ENCODE data around the gene COG1. TPM values are rescaled to one million over a fixed set of nuclear protein-coding genes. Genes with fewer than 3 reads are reported as not detected.
A peak's percentile ranks its signal among the peaks of the same experiment; 100 is the strongest.

Gene COG1
- total RNA-seq, 2 donors from 2014 or later, result 27.1 to 27.8 TPM

GRCh38 chr17:73237714-73238113 lies 44.9 kb downstream of the COG1 start:
- TF ChIP-seq CTCF (conservative IDR thresholded peaks at IDR 0.05), result no peak
- H3K4me1 Mint-ChIP-seq, result peaks cover 14% of the 10 kb centered on the region
- no peak overlapping the region for H3K9ac ChIP-seq (ENCODE audit: extremely low read depth, low read length, poor library complexity, severe bottlenecking)
- no peaks in the 10 kb centered on the region for H3K4me1 ChIP-seq (ENCODE audit: control insufficient read depth, insufficient read depth, low read length)
- H3K27ac Mint-ChIP-seq, result no peak overlapping the region
- H3K27me3 ChIP-seq (ENCODE audit: control insufficient read depth, insufficient read depth, low read length, poor library complexity, severe bottlenecking), result no peaks in the 10 kb centered on the region
- H3K9me3 ChIP-seq (ENCODE audit: control insufficient read depth, low read length), result no peaks in the 10 kb centered on the region
- H3K27ac ChIP-seq (ENCODE audit: low read depth, low read length), result no peak overlapping the region
- H3K4me3 Mint-ChIP-seq, result no peak overlapping the region
- no peak overlapping the region for H3K4me3 ChIP-seq (ENCODE audit: low read length)
- 94 to 95% methylated on average over 6 of the region's 6 CpGs for WGBS, 2 experiments (ENCODE audit: insufficient coverage in 1 of 2, insufficient read length in 1 of 2)
- H3K27me3 Mint-ChIP-seq (ENCODE audit: insufficient read depth), result no peaks in the 10 kb centered on the region
- H3K36me3 ChIP-seq (ENCODE audit: control insufficient read depth, insufficient read depth, low read length), result peaks cover 82% of the 10 kb centered on the region
- H3K36me3 Mint-ChIP-seq (ENCODE audit: low read depth), result peaks cover 59% of the 10 kb centered on the region
- DNase-seq, result peak; percentile 20
- no peaks in the 10 kb centered on the region for H3K9me3 Mint-ChIP-seq

- no peaks in the 10 kb centered on the region for H3K4me1 ChIP-seq (ENCODE audit: control insufficient read depth, insufficient read depth, low read length)
- WGBS, 2 experiments (ENCODE audit: insufficient coverage in 1 of 2, insufficient read length in 1 of 2), result 94 to 100% methylated on average over 2 of the region's 2 CpGs
- DNase-seq, result peak; percentile 25
- no peak overlapping the region for H3K4me3 ChIP-seq (ENCODE audit: low read length)
- Mint-ChIP-seq H3K4me1 (peaks cover 9% of the 10 kb centered on the region), H3K9me3 (no peaks in the 10 kb centered on the region), H3K36me3 (ENCODE audit: low read depth) (peaks cover 69% of the 10 kb centered on the region), H3K27ac (no peak overlapping the region), H3K27me3 (ENCODE audit: insufficient read depth) (no peaks in the 10 kb centered on the region), H3K4me3 (no peak overlapping the region)
- H3K36me3 ChIP-seq (ENCODE audit: control insufficient read depth, insufficient read depth, low read length), result peaks cover 90% of the 10 kb centered on the region
- no peak for TF ChIP-seq CTCF (conservative IDR thresholded peaks at IDR 0.05)
- H3K9me3 ChIP-seq (ENCODE audit: control insufficient read depth, low read length), result no peaks in the 10 kb centered on the region
- no peaks in the 10 kb centered on the region for H3K27me3 ChIP-seq (ENCODE audit: control insufficient read depth, insufficient read depth, low read length, poor library complexity, severe bottlenecking)
- H3K9ac ChIP-seq (ENCODE audit: extremely low read depth, low read length, poor library complexity, severe bottlenecking), result no peak overlapping the region
- H3K27ac ChIP-seq (ENCODE audit: low read depth, low read length), result no peak overlapping the region
These were observed 47.7 kb downstream of the COG1 start for GRCh38 chr17:73240561-73240960.

GRCh38 chr17:73247726-73248125 lies 54.9 kb downstream of the COG1 start:
- TF ChIP-seq CTCF (conservative IDR thresholded peaks at IDR 0.05), result peak; percentile 52
- Histone ChIP-seq H3K36me3 (ENCODE audit: control insufficient read depth, insufficient read depth, low read length) (peaks cover 53% of the 10 kb centered on the region), H3K27me3 (ENCODE audit: control insufficient read depth, insufficient read depth, low read length, poor library complexity, severe bottlenecking) (no peaks in the 10 kb centered on the region), H3K4me1 (ENCODE audit: control insufficient read depth, insufficient read depth, low read length) (peaks cover 3% of the 10 kb centered on the region), H3K4me3 (ENCODE audit: low read length) (no peak overlapping the region), H3K27ac (ENCODE audit: low read depth, low read length) (no peak overlapping the region), H3K9ac (ENCODE audit: extremely low read depth, low read length, poor library complexity, severe bottlenecking) (no peak overlapping the region), H3K9me3 (ENCODE audit: control insufficient read depth, low read length) (no peaks in the 10 kb centered on the region)
- Mint-ChIP-seq H3K36me3 (ENCODE audit: low read depth) (peaks cover 36% of the 10 kb centered on the region), H3K4me3 (no peak overlapping the region), H3K27ac (no peak overlapping the region), H3K9me3 (no peaks in the 10 kb centered on the region), H3K4me1 (peaks cover 22% of the 10 kb centered on the region), H3K27me3 (ENCODE audit: insufficient read depth) (peaks cover 5% of the 10 kb centered on the region)
- no peak for DNase-seq
- WGBS, 2 experiments (ENCODE audit: insufficient coverage in 1 of 2, insufficient read length in 1 of 2), result 98 to 100% methylated on average over 2 of the region's 2 CpGs
